HUES64 (cell line): Measurements from ENCODE around the gene HCFC1R1.

Experiments used
- H3K27ac ChIP-seq: 2 replicates; pipeline ENCODE4 v1.7.0; 2013; ENCODE audit warnings: low read depth, low read length, inconsistent platforms
- H3K27me3 ChIP-seq: 2 replicates; pipeline ENCODE4 v1.6.1; 2013; ENCODE audit warnings: mild to moderate bottlenecking, low read length; ENCODE audit not compliant: insufficient read depth
- H3K36me3 ChIP-seq: 2 replicates; pipeline ENCODE4 v1.6.1; 2013; ENCODE audit warnings: mild to moderate bottlenecking, low read length; ENCODE audit not compliant: insufficient read depth
- H3K4me1 ChIP-seq: 2 replicates; pipeline ENCODE4 v1.6.1; 2013; ENCODE audit warnings: mild to moderate bottlenecking, low read length, moderate library complexity; ENCODE audit not compliant: insufficient read depth
- H3K4me3 ChIP-seq: 2 replicates; pipeline ENCODE4 v1.5.1; 2013; ENCODE audit warnings: mild to moderate bottlenecking, low read length, moderate library complexity
- H3K9ac ChIP-seq: 2 replicates; pipeline ENCODE4 v1.6.1; 2013; ENCODE audit warnings: mild to moderate bottlenecking, low read depth, low read length
- H3K9me3 ChIP-seq: 2 replicates; pipeline ENCODE4 v1.6.1; 2013; ENCODE audit warnings: low read depth, low read length; ENCODE audit not compliant: insufficient read depth
- WGBS: fragments of 150-250, 120-280 bp; methylation state at CpG from one replicate; pipeline ENCODE4 v1.1.7; 2013; ENCODE audit warnings: missing lambda C conversion rate; 5-methylcytosine and 5-hydroxymethylcytosine counted together

Gene HCFC1R1

DNA sequence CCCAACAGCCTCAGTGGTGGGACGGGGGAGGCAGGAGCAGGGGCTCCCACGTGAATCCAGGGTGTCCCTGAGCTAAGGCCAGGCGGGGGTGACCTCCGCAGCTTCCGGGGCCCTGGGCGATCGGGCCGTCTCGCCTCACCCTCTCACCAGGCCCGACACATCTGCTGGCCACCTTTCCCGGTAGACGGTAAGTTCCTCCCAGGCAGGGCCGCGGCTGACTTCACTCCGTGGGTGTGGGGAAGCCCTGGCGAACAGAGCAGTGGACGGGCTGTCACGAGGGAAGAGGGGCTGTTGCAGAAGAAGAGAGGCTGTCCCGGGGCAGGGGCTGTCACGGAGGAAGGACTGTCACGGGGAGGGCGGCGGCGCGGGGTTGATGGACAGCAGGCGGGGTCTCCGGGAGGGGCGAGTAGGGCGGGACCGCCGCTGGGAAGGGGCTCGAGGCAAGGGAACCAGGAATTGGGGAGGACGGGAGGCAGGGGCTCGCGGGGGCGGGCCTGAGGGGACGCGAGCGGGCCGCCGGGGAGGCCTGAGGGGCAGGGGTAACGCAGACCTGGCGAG lies 44.0 kb downstream of the HCFC1R1 start:
- Histone ChIP-seq H3K4me1 (peaks cover 27% of the 10 kb centered on the region), H3K9ac (peak overlapping the region; percentile 91), H3K9me3 (no peaks in the 10 kb centered on the region), H3K4me3 (peak overlapping the region; percentile 69), H3K27ac (peak overlapping the region; percentile 95), H3K36me3 (peaks cover 36% of the 10 kb centered on the region), H3K27me3 (no peaks in the 10 kb centered on the region)
- WGBS, result 8% methylated on average over 43 of the region's 43 CpGs

DNA sequence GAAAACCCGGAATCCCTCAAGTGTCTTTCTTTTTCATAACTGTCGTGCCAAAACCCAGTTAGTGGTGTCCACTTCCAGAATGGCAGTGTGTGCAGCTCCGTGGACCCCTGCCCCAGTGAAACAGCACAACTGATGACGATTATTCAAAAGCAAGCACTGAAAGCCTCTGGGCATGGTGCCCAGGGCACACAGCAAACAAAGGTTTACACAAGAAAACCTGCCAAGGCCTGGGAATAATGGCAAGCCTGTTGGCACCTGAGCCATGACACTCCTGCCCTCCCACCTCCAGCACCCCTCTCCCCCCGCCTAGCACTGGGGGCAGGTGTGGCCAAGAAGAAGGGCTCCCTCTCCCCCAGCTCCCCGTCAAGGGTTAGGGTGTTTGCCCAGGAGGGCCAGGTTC lies 46.3 kb downstream of the HCFC1R1 start:
- Histone ChIP-seq H3K27me3 (no peaks in the 10 kb centered on the region), H3K4me3 (no peak overlapping the region), H3K27ac (no peak overlapping the region), H3K9me3 (no peaks in the 10 kb centered on the region), H3K9ac (no peak overlapping the region), H3K36me3 (peaks cover 55% of the 10 kb centered on the region), H3K4me1 (peaks cover 21% of the 10 kb centered on the region)
- 94% methylated on average over 6 of the region's 6 CpGs for WGBS

DNA sequence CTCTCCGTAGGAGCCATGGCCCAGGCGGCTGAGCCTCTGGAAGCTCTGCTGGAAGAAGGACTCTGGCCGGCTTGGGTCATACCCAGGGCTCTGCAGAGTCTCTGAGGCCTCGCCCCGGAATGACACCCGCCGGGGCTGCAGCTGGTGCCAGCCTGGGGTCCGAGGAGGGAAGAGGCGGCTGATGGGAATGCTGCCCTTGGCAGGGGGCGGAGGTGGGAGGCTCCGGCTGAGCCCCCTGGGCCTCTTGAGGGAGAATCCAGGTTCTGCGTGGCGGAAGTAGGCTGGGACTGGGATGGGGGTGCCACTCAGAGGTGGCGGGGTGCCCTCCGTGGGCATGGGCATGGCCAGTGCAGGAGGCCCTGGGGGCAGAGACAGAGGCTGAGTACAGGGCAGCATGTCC lies 47.1 kb downstream of the HCFC1R1 start:
- Histone ChIP-seq H3K27me3 (no peaks in the 10 kb centered on the region), H3K4me1 (peaks cover 13% of the 10 kb centered on the region), H3K4me3 (no peak overlapping the region), H3K9me3 (no peaks in the 10 kb centered on the region), H3K36me3 (peaks cover 62% of the 10 kb centered on the region), H3K27ac (no peak overlapping the region), H3K9ac (no peak overlapping the region)
- WGBS, result 96% methylated on average over 15 of the region's 15 CpGs

DNA sequence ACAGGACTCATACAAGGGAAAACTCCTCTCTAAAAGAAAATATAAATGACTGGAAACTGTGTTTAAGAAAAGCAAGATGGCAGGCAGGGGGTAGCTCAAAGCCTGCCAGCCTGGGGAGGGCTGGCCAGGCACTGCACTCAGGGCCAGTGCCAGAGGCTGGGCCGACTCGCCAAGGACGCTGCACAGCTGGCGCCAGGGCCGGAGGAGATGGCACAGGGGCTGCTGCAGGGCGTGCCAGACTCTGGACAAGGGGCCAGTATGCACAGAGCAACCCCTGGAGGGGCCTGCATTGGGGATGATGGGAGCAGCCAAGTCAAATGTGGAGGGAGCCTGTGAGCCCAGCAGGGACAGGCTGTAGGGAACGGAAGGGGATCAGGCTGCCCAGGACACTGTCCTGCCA lies 47.5 kb downstream of the HCFC1R1 start:
- H3K4me1 ChIP-seq, result peaks cover 9% of the 10 kb centered on the region
- 94% methylated on average over 7 of the region's 7 CpGs for WGBS
- H3K36me3 ChIP-seq, result peaks cover 62% of the 10 kb centered on the region
- H3K4me3 ChIP-seq, result no peak overlapping the region
- H3K27me3 ChIP-seq, result no peaks in the 10 kb centered on the region
- H3K9me3 ChIP-seq, result no peaks in the 10 kb centered on the region
- no peak overlapping the region for H3K9ac ChIP-seq
- no peak overlapping the region for H3K27ac ChIP-seq

GRCh38 chr16:2975161-2975795 lies 48.5 kb downstream of the HCFC1R1 start:
- Histone ChIP-seq H3K36me3 (peaks cover 62% of the 10 kb centered on the region), H3K4me3 (no peak overlapping the region), H3K4me1 (peaks cover 4% of the 10 kb centered on the region; the same call in 1 of the 2 replicates), H3K27ac (no peak overlapping the region), H3K9ac (no peak overlapping the region), H3K27me3 (no peaks in the 10 kb centered on the region), H3K9me3 (no peaks in the 10 kb centered on the region)
- 94% methylated on average over 28 of the region's 28 CpGs for WGBS

GRCh38 chr16:2974319-2975056 lies 49.3 kb downstream of the HCFC1R1 start:
- no peaks in the 10 kb centered on the region for H3K9me3 ChIP-seq
- no peak overlapping the region for H3K27ac ChIP-seq
- H3K27me3 ChIP-seq, result no peaks in the 10 kb centered on the region
- WGBS, result 94% methylated on average over 15 of the region's 15 CpGs
- H3K9ac ChIP-seq, result no peak overlapping the region
- H3K36me3 ChIP-seq, result peaks cover 62% of the 10 kb centered on the region
- no peak overlapping the region for H3K4me3 ChIP-seq
- H3K4me1 ChIP-seq, result peaks cover 1% of the 10 kb centered on the region; the same call in 1 of the 2 replicates

GRCh38 chr16:2973605-2974318 lies 50.0 kb downstream of the HCFC1R1 start:
- 93% methylated on average over 17 of the region's 17 CpGs for WGBS

GRCh38 chr16:2973093-2973492 lies 50.6 kb downstream of the HCFC1R1 start:
- H3K36me3 ChIP-seq, result peaks cover 60% of the 10 kb centered on the region
- no peak overlapping the region for H3K27ac ChIP-seq
- no peaks in the 10 kb centered on the region for H3K4me1 ChIP-seq
- H3K9me3 ChIP-seq, result no peaks in the 10 kb centered on the region
- peaks cover 4% of the 10 kb centered on the region for H3K27me3 ChIP-seq
- WGBS, result 91% methylated on average over 5 of the region's 5 CpGs
- H3K4me3 ChIP-seq, result no peak overlapping the region
- no peak overlapping the region for H3K9ac ChIP-seq

More at GRCh38 chr16:2973605-2974318, 50.0 kb downstream of the HCFC1R1 start:
- H3K9ac ChIP-seq, result no peak overlapping the region
- no peaks in the 10 kb centered on the region for H3K4me1 ChIP-seq
- H3K27ac ChIP-seq, result no peak overlapping the region
- no peaks in the 10 kb centered on the region for H3K27me3 ChIP-seq
- peaks cover 62% of the 10 kb centered on the region for H3K36me3 ChIP-seq
- no peaks in the 10 kb centered on the region for H3K9me3 ChIP-seq
- no peak overlapping the region for H3K4me3 ChIP-seq
